ENCODE measurements around the gene RAB29. TPM values are rescaled to one million over a fixed set of nuclear protein-coding genes. Genes with fewer than 3 reads are reported as not detected.
A peak's percentile ranks its signal among the peaks of the same experiment; 100 is the strongest.
"Not testable (repeated sequence)": the region's sequence is repeated elsewhere in the genome, so short reads cannot be mapped to it uniquely, and the experiment has no call there.

Gene RAB29, protein sequence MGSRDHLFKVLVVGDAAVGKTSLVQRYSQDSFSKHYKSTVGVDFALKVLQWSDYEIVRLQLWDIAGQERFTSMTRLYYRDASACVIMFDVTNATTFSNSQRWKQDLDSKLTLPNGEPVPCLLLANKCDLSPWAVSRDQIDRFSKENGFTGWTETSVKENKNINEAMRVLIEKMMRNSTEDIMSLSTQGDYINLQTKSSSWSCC
- total RNA-seq (59.7 and 61.4 TPM in 2 replicates), polyA plus RNA-seq (51.7 and 62.3 TPM in 2 replicates), polyA minus RNA-seq (71.4 and 75.0 TPM in 2 replicates)
- 58.4 TPM for total RNA-seq (2013)

- peaks cover 44 to 48% of the 10 kb centered on the region in 2 donors for H3K4me1 ChIP-seq (ENCODE audit: control insufficient read depth in 2 of 2, insufficient read depth in 2 of 2, low read length in 2 of 2)
- peaks cover 0 to 6% (median 0%) of the 10 kb centered on the region in 3 donors for H3K9me3 ChIP-seq (ENCODE audit: control extremely low read depth in 1 of 3, control insufficient read depth in 2 of 3, insufficient read depth in 1 of 3, low read length in 2 of 3)
- H3K27ac ChIP-seq (ENCODE audit: low read length in 2 of 2): peak within 1 kb of the TSS; percentile 93 to 96
- no peaks in the 10 kb centered on the region for H4K20me1 ChIP-seq (ENCODE audit: control insufficient read depth, insufficient read depth, low read length, poor library complexity, severe bottlenecking)
- peak within 1 kb of the TSS; percentile 99 for H3K27ac Mint-ChIP-seq
- peak within 1 kb of the TSS; percentile 86 for H2AFZ ChIP-seq (ENCODE audit: insufficient read depth, low read depth, low read length, poor library complexity, severe bottlenecking)
- CTCF ChIA-PET: interaction anchor here (0.7 to 2.7 kb wide), 8 partner anchors 15 to 331 kb away, joined by 3 to 11 read pairs (median 4); no protein-coding TSS in a partner anchor
- peaks cover 54% of the 10 kb centered on the region for H3K4me1 Mint-ChIP-seq
- peak within 1 kb of the TSS; percentile 98 for H3K4me3 Mint-ChIP-seq
- intact Hi-C loops (cut with micrococcal nuclease): loop anchor here (1.0 to 10.0 kb wide), 4 partner anchors 25 to 650 kb away; partner anchors contain the start of genes NUCKS1, PM20D1, RBBP5 and SLC41A1
- H3K9ac ChIP-seq (ENCODE audit: low read length): peak within 1 kb of the TSS; percentile 96
- ATAC-seq (ENCODE audit: low read depth): peak; percentile 89
- H3K9me3 Mint-ChIP-seq (ENCODE audit: insufficient read depth): no peaks in the 10 kb centered on the region
- TF ChIP-seq EZH2 (IDR thresholded peaks at IDR 0.05; ENCODE audit: borderline replicate concordance, insufficient read depth, low read depth, low read length, poor library complexity, severe bottlenecking): no peak
- peaks cover 33% of the 10 kb centered on the region for H3K79me2 ChIP-seq (ENCODE audit: control insufficient read depth, insufficient read depth, low read length)
- H3K36me3 ChIP-seq (replicated peaks in 1 of 2; ENCODE audit: control extremely low read depth in 1 of 2, control insufficient read depth in 1 of 2, extremely low read depth in 1 of 2, insufficient read depth in 2 of 2, low read length in 1 of 2): peaks cover 1 to 22% of the 10 kb centered on the region in 2 experiments
- H3K27me3 Mint-ChIP-seq: no peaks in the 10 kb centered on the region
- H3K27me3 ChIP-seq (replicated peaks in 1 of 4; ENCODE audit: control extremely low read depth in 1 of 4, control insufficient read depth in 3 of 4, insufficient read depth in 4 of 4, low read length in 3 of 4): no peaks in the 10 kb centered on the region
- H3K4me2 ChIP-seq (replicated peaks; ENCODE audit: low read depth, low read length, poor library complexity, severe bottlenecking): peak within 1 kb of the TSS; percentile 95
- DNase-seq: peak; percentile 94
- H3K4me3 ChIP-seq (ENCODE audit: control extremely low read depth in 1 of 5, extremely low read depth in 1 of 5, insufficient read depth in 1 of 5, low read depth in 2 of 5, low read length in 4 of 5): peak within 1 kb of the TSS; percentile 73 to 89 (median 86)
- POLR2A ChIA-PET: interaction anchor here (1.0 to 2.5 kb wide), 6 partner anchors 24 to 106 kb away, joined by 3 to 17 read pairs (median 5); partner anchors contain the start of genes NUCKS1 and PM20D1
- WGBS (ENCODE audit: insufficient coverage): under 1% methylated on average over 23 of the region's 40 CpGs
Observed at GRCh38 chr1:205775015-205775716, at the start of gene RAB29. Gene RAB29, minus strand, starts transcription at chr1:205775482. Its CDS starts 526 bp downstream, at chr1:205774956.

DNA sequence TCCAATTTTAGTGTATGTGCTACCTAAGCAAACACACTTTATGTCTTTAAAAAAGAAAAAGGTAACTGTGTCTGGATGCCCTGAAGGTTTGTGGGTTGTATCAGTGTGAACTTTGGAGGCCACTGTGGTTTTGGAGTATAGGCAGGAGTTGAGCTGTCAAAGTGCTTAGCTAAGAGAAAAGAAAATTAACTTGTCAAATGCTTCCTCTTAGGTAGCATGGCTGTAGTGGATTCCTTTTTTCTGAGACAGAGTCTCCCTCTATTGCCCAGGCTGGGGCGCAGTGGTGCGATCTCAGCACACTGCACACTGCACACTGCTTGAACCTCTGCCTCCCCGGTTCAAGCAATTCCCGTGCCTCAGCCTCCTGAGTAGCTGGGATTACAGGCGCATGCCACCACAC, 48.9 kb upstream of the RAB29 start:
- no peak overlapping the region for H3K4me2 ChIP-seq (replicated peaks; ENCODE audit: low read depth, low read length, poor library complexity, severe bottlenecking)
- Mint-ChIP-seq H3K4me3 (peak overlapping the region; percentile 26), H3K9me3 (ENCODE audit: insufficient read depth) (no peaks in the 10 kb centered on the region), H3K4me1 (peaks cover 32% of the 10 kb centered on the region), H3K27ac (no peak overlapping the region), H3K27me3 (no peaks in the 10 kb centered on the region)
- DNase-seq (no peak), ATAC-seq (ENCODE audit: low read depth) (no peak)
- H3K4me1 ChIP-seq (ENCODE audit: control insufficient read depth in 2 of 2, insufficient read depth in 2 of 2, low read length in 2 of 2): peaks cover 0 to 32% of the 10 kb centered on the region in 2 donors
- H3K36me3 ChIP-seq (replicated peaks in 1 of 2; ENCODE audit: control extremely low read depth in 1 of 2, control insufficient read depth in 1 of 2, extremely low read depth in 1 of 2, insufficient read depth in 2 of 2, low read length in 1 of 2): no peaks in the 10 kb centered on the region
- H3K27ac ChIP-seq (ENCODE audit: low read length in 2 of 2): no peak overlapping the region
- no peak overlapping the region for H3K4me3 ChIP-seq (ENCODE audit: control extremely low read depth in 1 of 5, extremely low read depth in 1 of 5, insufficient read depth in 1 of 5, low read depth in 2 of 5, low read length in 4 of 5)
- WGBS (ENCODE audit: insufficient coverage): 80% methylated on average over 1 of the region's 5 CpGs
- H3K27me3 ChIP-seq (replicated peaks in 1 of 4; ENCODE audit: control extremely low read depth in 1 of 4, control insufficient read depth in 3 of 4, insufficient read depth in 4 of 4, low read length in 3 of 4): no peaks in the 10 kb centered on the region
- H4K20me1 ChIP-seq (ENCODE audit: control insufficient read depth, insufficient read depth, low read length, poor library complexity, severe bottlenecking): no peaks in the 10 kb centered on the region
- ChIA-PET CTCF (interaction anchor here (0.6 to 1.6 kb wide), 4 partner anchors 30 to 156 kb away, joined by 3 to 6 read pairs (median 3); no protein-coding TSS in a partner anchor), POLR2A (interaction anchor here (1.2 kb wide), 1 partner anchor 49 kb away, joined by 3 read pairs; the partner anchor contains the start of gene RAB29)
- no peak overlapping the region for H3K9ac ChIP-seq (ENCODE audit: low read length)
- no peak overlapping the region for H2AFZ ChIP-seq (ENCODE audit: insufficient read depth, low read depth, low read length, poor library complexity, severe bottlenecking)
- intact Hi-C loops (cut with micrococcal nuclease): no loop called here
- peaks cover 3 to 7% (median 5%) of the 10 kb centered on the region in 3 donors for H3K9me3 ChIP-seq (ENCODE audit: control extremely low read depth in 1 of 3, control insufficient read depth in 2 of 3, insufficient read depth in 1 of 3, low read length in 2 of 3)
- no peak for TF ChIP-seq EZH2 (IDR thresholded peaks at IDR 0.05; ENCODE audit: borderline replicate concordance, insufficient read depth, low read depth, low read length, poor library complexity, severe bottlenecking)
- TF ChIP-seq, protein P1, sequence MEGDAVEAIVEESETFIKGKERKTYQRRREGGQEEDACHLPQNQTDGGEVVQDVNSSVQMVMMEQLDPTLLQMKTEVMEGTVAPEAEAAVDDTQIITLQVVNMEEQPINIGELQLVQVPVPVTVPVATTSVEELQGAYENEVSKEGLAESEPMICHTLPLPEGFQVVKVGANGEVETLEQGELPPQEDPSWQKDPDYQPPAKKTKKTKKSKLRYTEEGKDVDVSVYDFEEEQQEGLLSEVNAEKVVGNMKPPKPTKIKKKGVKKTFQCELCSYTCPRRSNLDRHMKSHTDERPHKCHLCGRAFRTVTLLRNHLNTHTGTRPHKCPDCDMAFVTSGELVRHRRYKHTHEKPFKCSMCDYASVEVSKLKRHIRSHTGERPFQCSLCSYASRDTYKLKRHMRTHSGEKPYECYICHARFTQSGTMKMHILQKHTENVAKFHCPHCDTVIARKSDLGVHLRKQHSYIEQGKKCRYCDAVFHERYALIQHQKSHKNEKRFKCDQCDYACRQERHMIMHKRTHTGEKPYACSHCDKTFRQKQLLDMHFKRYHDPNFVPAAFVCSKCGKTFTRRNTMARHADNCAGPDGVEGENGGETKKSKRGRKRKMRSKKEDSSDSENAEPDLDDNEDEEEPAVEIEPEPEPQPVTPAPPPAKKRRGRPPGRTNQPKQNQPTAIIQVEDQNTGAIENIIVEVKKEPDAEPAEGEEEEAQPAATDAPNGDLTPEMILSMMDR (IDR thresholded peaks at IDR 0.05): no peak
- no peaks in the 10 kb centered on the region for H3K79me2 ChIP-seq (ENCODE audit: control insufficient read depth, insufficient read depth, low read length)

DNA sequence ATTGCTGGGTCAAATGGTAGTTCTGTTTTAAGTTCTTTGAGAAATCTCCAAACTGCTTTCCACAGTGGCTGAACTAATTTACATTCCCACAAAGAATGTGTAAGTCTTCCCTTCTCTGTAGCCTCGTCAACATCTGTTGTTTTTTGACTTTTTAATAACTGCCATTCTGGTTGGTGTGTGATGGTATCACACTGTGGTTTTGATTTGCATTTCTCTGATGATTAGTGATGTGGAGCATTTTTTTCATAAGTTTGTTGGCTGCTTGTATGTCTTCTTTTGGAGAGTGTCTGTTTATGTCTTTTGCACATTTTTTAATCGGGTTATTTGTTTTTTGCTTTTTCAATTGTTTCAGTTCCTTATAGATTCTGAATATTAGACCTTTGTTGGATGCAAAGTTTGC, 48.0 kb upstream of the RAB29 start:
- H3K9me3 Mint-ChIP-seq (ENCODE audit: insufficient read depth); H3K9ac ChIP-seq (ENCODE audit: low read length); H3K9me3 ChIP-seq (ENCODE audit: control extremely low read depth in 1 of 3, control insufficient read depth in 2 of 3, insufficient read depth in 1 of 3, low read length in 2 of 3); H3K27me3 Mint-ChIP-seq; H2AFZ ChIP-seq (ENCODE audit: insufficient read depth, low read depth, low read length, poor library complexity, severe bottlenecking); H4K20me1 ChIP-seq (ENCODE audit: control insufficient read depth, insufficient read depth, low read length, poor library complexity, severe bottlenecking); H3K79me2 ChIP-seq (ENCODE audit: control insufficient read depth, insufficient read depth, low read length); POLR2A ChIA-PET; H3K27ac ChIP-seq (ENCODE audit: low read length in 2 of 2); H3K4me2 ChIP-seq (replicated peaks; ENCODE audit: low read depth, low read length, poor library complexity, severe bottlenecking); H3K36me3 ChIP-seq (replicated peaks in 1 of 2; ENCODE audit: control extremely low read depth in 1 of 2, control insufficient read depth in 1 of 2, extremely low read depth in 1 of 2, insufficient read depth in 2 of 2, low read length in 1 of 2); H3K27me3 ChIP-seq (replicated peaks in 1 of 4; ENCODE audit: control extremely low read depth in 1 of 4, control insufficient read depth in 3 of 4, insufficient read depth in 4 of 4, low read length in 3 of 4); H3K4me3 ChIP-seq (ENCODE audit: control extremely low read depth in 1 of 5, extremely low read depth in 1 of 5, insufficient read depth in 1 of 5, low read depth in 2 of 5, low read length in 4 of 5): not testable (repeated sequence)
- no CpG with 5 or more reads among the region's 2 CpGs for WGBS (ENCODE audit: insufficient coverage)
- Mint-ChIP-seq H3K4me1 (peaks cover 32% of the 10 kb centered on the region), H3K27ac (peak overlapping the region; percentile 77), H3K4me3 (peak overlapping the region; percentile 74)
- CTCF ChIA-PET: interaction anchor here (0.6 kb wide), 1 partner anchor 155 kb away, joined by 3 read pairs; no protein-coding TSS in a partner anchor
- ATAC-seq (ENCODE audit: low read depth) (peak; percentile 66), DNase-seq (peak; percentile 60)
- H3K4me1 ChIP-seq (ENCODE audit: control insufficient read depth in 2 of 2, insufficient read depth in 2 of 2, low read length in 2 of 2): peaks cover 0 to 32% of the 10 kb centered on the region in 2 donors
- intact Hi-C loops (cut with micrococcal nuclease): loop anchor here (1.0 kb wide), 1 partner anchor 10 kb away; the partner anchor contains the start of gene SLC41A1

All from B cell (primary cell).